ENCODE results near the gene CD36. TPM values are rescaled to one million over a fixed set of nuclear protein-coding genes. Genes with fewer than 3 reads are reported as not detected.

Gene CD36
- total RNA-seq, 1 experiment from 2014 or later, result not detected

DNA sequence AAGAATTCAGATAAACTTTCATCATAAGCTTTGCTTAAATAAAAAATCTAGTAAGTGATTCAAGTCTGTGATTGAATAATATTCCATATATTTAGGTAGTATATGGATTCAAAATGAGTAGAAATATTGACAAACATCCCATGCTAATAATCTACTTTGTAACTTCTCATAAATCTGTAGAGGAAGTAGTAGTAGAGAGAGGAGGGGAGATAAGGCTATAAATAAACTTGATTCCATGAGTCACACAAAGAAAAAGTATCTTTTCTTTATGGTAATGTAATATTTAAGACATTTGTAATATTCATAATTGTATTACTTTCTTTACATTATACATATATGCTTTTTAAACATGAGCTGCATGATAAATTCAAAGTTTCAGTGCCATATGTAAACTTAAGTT is 25.6 kb upstream of the CD36 start:
- Histone ChIP-seq H3K27me3 (ENCODE audit: control insufficient read depth, insufficient read depth, low read length) (no peaks in the 10 kb centered on the region), H3K36me3 (replicated peaks; ENCODE audit: control insufficient read depth, insufficient read depth, low read length) (no peaks in the 10 kb centered on the region), H3K4me3 (ENCODE audit: insufficient read depth, low read depth, low read length) (no peak overlapping the region)
- DNase-seq, result no peak

DNA sequence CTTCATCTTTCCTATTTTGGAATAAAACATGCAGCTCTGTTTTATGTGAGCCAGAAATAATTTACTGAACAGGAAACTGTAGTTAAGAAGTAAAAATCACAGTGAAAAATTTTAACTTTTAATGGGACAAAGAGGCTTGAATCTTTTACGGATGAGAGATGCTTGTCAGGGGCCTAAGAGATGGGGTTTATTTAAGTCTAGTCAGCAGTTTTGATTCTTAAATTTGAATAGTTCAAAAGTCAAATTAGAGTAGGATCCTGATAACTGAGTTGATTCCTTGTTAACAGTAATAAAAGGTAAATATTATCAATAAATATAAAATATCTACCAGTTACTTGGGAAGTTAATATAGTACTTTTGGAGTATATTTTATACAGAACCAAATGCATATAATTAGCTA is 24.9 kb upstream of the CD36 start:
- Histone ChIP-seq H3K27me3 (ENCODE audit: control insufficient read depth, insufficient read depth, low read length) (no peaks in the 10 kb centered on the region), H3K4me3 (ENCODE audit: insufficient read depth, low read depth, low read length) (no peak overlapping the region), H3K36me3 (replicated peaks; ENCODE audit: control insufficient read depth, insufficient read depth, low read length) (no peaks in the 10 kb centered on the region)
- no peak for DNase-seq

DNA sequence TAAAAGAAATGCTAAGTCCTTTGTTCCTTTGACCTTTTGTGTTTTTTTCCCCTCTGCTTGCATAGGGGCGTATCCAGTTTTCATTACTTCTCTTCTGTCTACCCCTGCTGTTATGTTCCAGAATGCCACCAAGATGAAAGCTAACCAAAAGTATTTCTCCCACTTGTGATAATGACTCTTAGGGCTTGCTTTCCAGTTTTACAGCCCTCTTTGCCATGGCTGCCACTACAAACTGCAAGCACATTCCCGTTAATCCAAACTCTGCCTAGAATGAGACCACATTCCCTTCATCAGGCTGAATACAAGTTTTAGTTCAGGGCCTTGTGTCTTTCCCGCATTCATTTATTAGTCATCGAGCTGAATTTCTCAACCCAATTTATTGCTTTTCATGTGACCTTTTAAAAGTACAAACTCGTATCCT is 23.6 kb upstream of the CD36 start:
- no peaks in the 10 kb centered on the region for H3K27me3 ChIP-seq (ENCODE audit: control insufficient read depth, insufficient read depth, low read length)
- no peak for DNase-seq
- no peaks in the 10 kb centered on the region for H3K36me3 ChIP-seq (replicated peaks; ENCODE audit: control insufficient read depth, insufficient read depth, low read length)
- no peak overlapping the region for H3K4me3 ChIP-seq (ENCODE audit: insufficient read depth, low read depth, low read length)

DNA sequence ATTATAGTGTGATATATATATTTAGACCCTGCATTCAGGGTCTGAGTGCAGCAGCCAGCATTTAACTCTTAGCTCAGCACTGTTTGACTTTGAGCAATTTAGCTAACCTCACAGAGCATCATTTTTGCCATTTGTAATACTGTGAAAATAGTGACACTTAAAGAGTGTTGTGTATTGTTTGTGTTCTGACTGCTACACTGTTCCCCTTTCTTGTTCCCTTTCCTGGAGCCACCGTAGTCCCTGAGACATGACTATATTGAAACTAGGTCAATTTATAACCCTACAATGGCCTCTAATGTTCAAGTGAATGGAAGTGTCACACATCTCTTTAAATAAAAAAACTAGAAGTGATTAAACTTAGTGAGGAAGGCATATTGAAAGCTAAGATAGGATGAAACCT is 20.3 kb upstream of the CD36 start:
- H3K27me3 ChIP-seq (ENCODE audit: control insufficient read depth, insufficient read depth, low read length), result no peaks in the 10 kb centered on the region
- H3K4me3 ChIP-seq (ENCODE audit: insufficient read depth, low read depth, low read length), result no peak overlapping the region
- no peaks in the 10 kb centered on the region for H3K36me3 ChIP-seq (replicated peaks; ENCODE audit: control insufficient read depth, insufficient read depth, low read length)
- no peak for DNase-seq

DNA sequence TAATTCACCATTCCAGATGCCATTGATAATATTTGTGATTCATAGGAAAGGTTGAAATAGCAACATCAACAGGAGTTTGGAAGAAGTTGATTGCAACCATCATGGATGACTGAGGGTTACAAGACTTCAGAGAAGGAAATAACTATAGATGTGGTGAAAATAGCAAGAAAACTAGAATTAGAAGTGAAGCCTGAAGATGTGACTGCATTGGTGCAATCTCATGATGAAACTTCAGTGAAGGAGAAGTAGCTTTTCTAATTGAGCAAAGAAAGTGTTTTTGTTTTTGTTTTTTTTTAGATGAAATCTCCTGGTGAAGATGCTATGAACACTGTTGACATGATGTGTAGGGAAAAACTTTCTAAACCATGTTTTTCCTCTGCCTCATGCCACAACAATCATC is 18.7 kb upstream of the CD36 start:
- no peak for DNase-seq
- H3K27me3 ChIP-seq (ENCODE audit: control insufficient read depth, insufficient read depth, low read length), result no peaks in the 10 kb centered on the region
- H3K4me3 ChIP-seq (ENCODE audit: insufficient read depth, low read depth, low read length), result no peak overlapping the region
- H3K36me3 ChIP-seq (replicated peaks; ENCODE audit: control insufficient read depth, insufficient read depth, low read length), result no peaks in the 10 kb centered on the region

DNA sequence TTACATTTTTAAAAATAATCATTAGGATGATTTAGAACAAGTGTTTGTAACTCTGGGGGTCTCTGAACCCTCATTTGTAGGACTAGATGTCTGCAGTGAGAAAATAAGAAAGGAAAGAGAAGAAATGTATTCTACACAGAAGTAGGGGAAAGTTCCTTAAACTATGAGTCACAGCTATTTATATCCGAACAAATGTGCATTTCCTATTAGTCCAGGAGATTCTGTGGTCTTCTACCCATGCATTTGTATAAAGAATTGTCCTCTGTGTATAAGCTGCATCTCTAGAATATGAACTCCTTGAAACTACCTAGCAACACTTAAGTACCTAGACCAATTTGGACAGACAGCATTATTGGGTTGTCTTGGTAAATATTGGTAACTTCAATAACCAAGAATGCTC is 15.9 kb upstream of the CD36 start:
- no peak overlapping the region for H3K4me3 ChIP-seq (ENCODE audit: insufficient read depth, low read depth, low read length)
- H3K27me3 ChIP-seq (ENCODE audit: control insufficient read depth, insufficient read depth, low read length), result no peaks in the 10 kb centered on the region
- H3K36me3 ChIP-seq (replicated peaks; ENCODE audit: control insufficient read depth, insufficient read depth, low read length), result no peaks in the 10 kb centered on the region
- DNase-seq, result no peak

DNA sequence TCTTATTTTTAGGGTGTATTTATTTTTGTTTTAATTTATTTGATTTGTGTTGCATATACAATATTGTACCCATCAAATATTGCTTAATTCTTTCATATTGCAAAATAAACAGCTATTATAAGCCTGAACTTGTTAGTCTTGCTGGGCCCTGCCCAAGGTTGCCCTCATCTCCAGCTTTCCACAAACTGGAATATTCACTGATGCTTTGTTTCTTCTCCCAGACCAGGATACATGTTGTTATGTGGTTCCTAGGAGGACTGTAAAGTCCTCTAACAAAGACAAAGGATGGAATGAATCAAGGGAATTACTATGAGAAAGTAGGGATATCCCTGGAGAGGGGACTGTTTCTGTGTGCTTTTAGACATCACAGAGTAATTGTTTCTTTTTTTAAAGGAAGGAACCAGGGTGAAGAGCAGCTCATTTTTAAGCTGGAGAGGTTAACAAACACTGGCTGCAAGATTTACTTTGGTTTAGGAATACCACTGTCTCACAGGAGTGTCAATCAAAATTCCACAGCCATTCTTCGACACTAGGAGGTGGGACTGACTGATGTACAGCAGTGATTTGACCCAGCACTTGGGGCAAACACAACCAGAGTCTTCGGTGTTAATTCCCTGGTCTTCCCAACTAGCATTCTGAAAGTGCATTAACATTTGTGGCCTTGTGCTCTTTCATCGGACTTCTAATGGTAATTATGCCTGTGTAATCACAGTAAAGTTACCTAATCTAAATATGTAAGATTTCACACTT is 14.8 kb upstream of the CD36 start:
- Histone ChIP-seq H3K36me3 (replicated peaks; ENCODE audit: control insufficient read depth, insufficient read depth, low read length) (no peaks in the 10 kb centered on the region), H3K4me3 (ENCODE audit: insufficient read depth, low read depth, low read length) (no peak overlapping the region), H3K27me3 (ENCODE audit: control insufficient read depth, insufficient read depth, low read length) (no peaks in the 10 kb centered on the region)
- no peak for DNase-seq

DNA sequence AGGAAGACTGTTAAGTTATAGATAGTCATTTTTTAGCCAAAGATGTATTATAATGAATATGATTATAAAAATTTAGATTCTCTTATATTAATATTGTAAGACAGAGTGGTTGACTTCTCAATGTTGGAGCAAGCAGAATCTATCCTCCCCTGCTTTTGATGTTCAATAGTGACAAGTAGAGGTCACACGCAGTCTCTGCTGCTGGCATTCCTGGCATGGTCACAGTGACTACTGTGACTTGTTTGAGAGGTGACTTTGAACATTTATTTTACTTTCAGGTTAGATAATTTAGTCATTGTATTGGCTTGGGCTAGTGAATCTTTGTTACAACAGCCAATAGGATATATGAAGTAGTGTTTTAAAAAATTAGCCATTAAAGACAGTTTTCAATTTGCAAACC is 13.7 kb upstream of the CD36 start:
- Histone ChIP-seq H3K4me3 (ENCODE audit: insufficient read depth, low read depth, low read length) (no peak overlapping the region), H3K36me3 (replicated peaks; ENCODE audit: control insufficient read depth, insufficient read depth, low read length) (no peaks in the 10 kb centered on the region), H3K27me3 (ENCODE audit: control insufficient read depth, insufficient read depth, low read length) (no peaks in the 10 kb centered on the region)
- DNase-seq, result no peak

DNA sequence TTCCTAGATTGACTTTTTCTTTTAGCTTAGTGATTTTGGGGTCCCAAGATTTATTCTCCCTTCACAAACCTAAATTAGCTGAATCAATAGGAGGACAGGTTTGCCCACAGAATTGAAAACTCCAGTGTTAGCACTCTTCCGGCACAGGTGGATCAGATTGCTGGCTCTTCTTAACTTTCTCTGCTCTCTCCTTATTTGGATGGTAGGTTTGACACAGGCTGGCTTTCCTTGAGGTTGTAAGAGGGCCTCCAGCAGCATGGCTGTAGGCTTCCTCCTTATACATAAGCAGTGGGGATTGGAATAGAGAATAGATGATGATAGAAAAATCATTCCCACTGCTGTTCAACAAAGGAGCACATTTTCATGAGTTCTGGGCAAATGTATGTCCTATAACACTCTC is 9.4 kb upstream of the CD36 start:
- no peak for DNase-seq
- Histone ChIP-seq H3K27me3 (ENCODE audit: control insufficient read depth, insufficient read depth, low read length) (no peaks in the 10 kb centered on the region), H3K36me3 (replicated peaks; ENCODE audit: control insufficient read depth, insufficient read depth, low read length) (no peaks in the 10 kb centered on the region), H3K4me3 (ENCODE audit: insufficient read depth, low read depth, low read length) (no peak overlapping the region)

DNA sequence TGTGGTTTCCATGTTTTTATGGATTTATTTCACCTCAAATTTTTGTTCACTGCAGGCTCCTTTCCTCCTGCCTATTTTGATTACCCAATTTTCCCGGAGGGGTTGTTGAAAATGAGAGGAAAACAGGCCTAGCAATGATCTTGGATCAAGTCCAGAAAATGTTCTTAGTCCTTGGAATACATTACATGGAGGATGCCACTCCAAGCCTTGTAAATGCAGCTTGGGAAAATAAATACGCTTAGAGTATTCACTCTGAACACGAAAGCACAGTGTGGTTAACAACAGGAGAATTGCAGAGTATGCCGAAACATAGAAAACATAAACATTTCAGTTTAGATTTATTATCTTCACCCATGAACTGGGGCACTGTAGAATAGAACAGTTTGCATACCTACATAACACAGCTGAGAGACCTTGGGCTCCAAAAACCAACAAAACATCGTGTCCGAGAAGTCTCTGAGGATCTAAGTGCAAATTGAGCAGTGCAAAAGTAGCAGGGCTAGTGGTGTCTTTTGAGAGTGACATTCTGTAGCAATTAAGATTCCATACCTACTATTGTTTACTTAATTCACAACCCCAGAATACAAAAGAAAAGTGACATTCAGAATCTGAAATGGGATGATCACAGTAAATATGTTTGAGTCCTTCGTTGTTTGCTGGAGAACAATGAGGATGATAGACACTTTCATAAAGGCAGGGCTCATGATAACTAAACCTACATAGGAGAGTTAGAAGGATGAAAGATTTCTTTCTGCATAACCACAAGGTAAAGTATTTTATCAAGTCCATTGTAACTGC is 7.6 kb upstream of the CD36 start:
- Histone ChIP-seq H3K4me3 (ENCODE audit: insufficient read depth, low read depth, low read length) (no peak overlapping the region), H3K36me3 (replicated peaks; ENCODE audit: control insufficient read depth, insufficient read depth, low read length) (no peaks in the 10 kb centered on the region), H3K27me3 (ENCODE audit: control insufficient read depth, insufficient read depth, low read length) (no peaks in the 10 kb centered on the region)
- DNase-seq, result no peak

DNA sequence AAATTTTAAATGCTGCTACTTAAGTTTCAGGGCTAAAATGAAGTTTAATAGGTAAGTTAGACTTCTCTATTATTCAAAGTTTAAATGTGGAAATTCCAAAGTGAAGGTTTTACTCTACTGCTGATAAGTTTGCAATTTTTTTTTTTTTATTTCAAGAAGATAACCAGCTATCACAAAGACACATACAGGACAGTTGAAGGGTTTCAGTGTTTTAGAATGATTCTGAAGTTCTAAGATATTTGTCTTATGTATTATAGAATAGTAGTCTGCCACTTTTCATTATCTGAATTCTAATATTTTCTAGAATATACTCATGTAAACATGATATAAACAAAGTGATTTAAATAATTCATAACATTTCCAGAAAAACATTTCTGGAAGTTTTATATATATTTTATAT is 7.0 kb upstream of the CD36 start:
- H3K36me3 ChIP-seq (replicated peaks; ENCODE audit: control insufficient read depth, insufficient read depth, low read length), result no peaks in the 10 kb centered on the region
- no peak overlapping the region for H3K4me3 ChIP-seq (ENCODE audit: insufficient read depth, low read depth, low read length)
- no peaks in the 10 kb centered on the region for H3K27me3 ChIP-seq (ENCODE audit: control insufficient read depth, insufficient read depth, low read length)
- DNase-seq, result no peak

DNA sequence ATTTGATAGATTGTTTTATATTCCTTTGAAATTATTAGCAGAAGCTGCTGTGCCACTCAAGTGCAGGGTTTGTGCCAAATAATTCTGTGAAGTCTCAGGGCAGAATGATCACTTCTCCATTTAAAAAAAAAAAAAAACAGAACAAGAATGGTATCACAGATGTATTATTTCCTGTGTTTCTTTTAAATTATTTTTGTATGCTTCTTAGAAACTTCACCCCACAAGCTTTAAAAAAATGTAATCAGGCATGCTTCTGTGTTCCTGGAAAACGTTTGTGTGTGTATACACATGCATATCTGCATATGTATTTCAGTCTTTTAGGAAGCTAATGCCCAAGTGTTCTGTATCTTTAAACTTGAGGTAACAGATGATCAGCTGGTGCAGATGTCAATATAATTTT is 6.3 kb upstream of the CD36 start:
- DNase-seq, result no peak
- H3K36me3 ChIP-seq (replicated peaks; ENCODE audit: control insufficient read depth, insufficient read depth, low read length), result no peaks in the 10 kb centered on the region
- no peaks in the 10 kb centered on the region for H3K27me3 ChIP-seq (ENCODE audit: control insufficient read depth, insufficient read depth, low read length)
- H3K4me3 ChIP-seq (ENCODE audit: insufficient read depth, low read depth, low read length), result no peak overlapping the region

DNA sequence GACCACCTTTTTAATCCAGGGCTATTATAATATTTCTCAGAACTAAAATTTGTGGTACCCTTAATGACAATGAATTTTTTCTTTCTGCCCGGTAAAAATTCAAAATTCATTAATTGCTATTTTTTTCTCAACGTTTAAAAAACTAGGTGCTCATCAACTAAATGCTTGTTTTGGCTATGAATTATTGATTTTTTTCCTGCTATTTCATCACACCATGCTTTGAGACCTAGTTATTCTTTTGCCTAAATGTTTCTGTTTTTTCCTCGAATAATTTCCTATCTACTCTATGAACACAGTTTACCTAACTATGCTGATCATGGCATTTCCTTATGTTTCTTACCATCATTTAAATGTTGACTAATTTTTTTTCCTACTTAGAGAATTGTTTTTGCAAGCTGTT is 5.6 kb upstream of the CD36 start:
- Histone ChIP-seq H3K27me3 (ENCODE audit: control insufficient read depth, insufficient read depth, low read length) (no peaks in the 10 kb centered on the region), H3K4me3 (ENCODE audit: insufficient read depth, low read depth, low read length) (no peak overlapping the region), H3K36me3 (replicated peaks; ENCODE audit: control insufficient read depth, insufficient read depth, low read length) (no peaks in the 10 kb centered on the region)
- DNase-seq, result no peak

DNA sequence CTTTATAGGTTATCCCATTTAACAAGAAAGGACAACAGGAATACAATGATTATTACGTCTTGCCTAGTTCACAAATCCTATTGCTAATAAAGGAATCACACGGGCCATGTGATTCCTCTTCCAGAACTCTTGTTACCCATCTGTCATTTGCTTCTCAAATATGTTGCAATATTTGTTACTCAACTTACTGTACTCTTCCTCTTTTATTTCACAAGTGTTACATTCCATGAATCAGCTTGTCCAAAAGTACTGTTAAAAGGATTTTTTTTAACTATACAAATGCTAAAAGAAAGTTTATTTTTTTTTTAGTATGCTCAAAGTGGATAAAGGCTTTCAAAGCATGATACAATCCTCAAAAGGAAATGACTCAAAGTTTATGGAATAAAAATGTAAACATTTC is 3.9 kb upstream of the CD36 start:
- Histone ChIP-seq H3K36me3 (replicated peaks; ENCODE audit: control insufficient read depth, insufficient read depth, low read length) (no peaks in the 10 kb centered on the region), H3K4me3 (ENCODE audit: insufficient read depth, low read depth, low read length) (no peak overlapping the region), H3K27me3 (ENCODE audit: control insufficient read depth, insufficient read depth, low read length) (no peaks in the 10 kb centered on the region)
- DNase-seq, result no peak

DNA sequence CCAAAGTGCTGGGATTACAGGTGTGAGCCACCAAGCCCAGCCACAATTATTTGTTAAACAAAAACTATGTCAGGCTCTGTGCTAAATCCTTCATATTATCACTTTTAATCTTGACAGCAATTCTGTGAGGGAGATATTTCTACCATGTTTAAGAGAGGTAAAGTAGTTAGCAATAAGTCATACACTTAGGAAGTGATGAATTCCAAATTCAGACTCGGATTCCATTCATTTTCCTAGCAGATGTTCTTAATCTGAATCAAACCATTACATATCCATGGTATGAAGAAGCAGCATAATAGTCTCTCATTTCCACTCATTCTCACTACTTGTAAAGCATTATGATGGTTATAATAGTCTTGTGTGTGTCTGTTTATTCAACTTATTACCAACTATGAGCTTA is 2.9 kb upstream of the CD36 start:
- H3K27me3 ChIP-seq (ENCODE audit: control insufficient read depth, insufficient read depth, low read length), result no peaks in the 10 kb centered on the region
- no peaks in the 10 kb centered on the region for H3K36me3 ChIP-seq (replicated peaks; ENCODE audit: control insufficient read depth, insufficient read depth, low read length)
- no peak for DNase-seq
- no peak overlapping the region for H3K4me3 ChIP-seq (ENCODE audit: insufficient read depth, low read depth, low read length)
